Measurements from ENCODE around the gene ITGA8.

Gene ITGA8

DNA sequence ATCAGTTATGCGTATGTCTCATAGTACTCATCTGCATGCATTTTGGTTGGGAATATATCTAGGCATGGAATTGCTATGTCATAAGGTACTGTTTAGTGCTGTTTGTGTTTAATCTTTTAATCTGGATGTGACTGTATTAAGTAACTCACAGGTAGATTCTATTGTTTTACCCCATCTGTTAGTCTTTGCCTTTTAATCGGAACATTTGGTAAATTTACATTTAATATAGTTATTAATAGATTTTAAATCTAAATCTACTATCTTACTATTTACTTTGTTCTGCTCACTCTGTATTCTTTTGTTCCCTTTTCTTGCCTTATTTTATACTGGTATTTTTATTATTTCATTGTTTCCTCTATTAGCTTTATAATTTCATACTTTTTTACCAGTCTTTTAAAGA, 10.6 kb upstream of the ITGA8 start:
- no peak for DNase-seq

DNA sequence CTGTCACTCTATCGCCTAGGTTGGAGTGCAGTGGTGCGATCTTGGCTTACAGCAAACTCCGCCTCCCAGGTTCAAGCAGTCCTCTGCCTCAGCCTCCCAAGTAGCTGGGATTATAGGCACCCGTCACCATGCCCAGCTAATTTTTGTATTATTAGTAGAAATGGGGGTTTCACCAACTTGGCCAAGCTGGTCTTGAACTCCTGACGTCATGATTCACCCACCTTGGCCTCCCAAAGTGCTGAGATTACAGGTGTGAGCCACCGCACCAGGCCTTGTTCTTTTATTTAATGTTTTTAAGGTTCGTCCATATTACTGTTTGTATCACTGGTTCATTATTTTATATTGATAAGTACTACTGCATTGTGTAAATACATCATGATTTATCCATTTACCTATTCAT, 10.2 kb upstream of the ITGA8 start:
- DNase-seq = no peak

DNA sequence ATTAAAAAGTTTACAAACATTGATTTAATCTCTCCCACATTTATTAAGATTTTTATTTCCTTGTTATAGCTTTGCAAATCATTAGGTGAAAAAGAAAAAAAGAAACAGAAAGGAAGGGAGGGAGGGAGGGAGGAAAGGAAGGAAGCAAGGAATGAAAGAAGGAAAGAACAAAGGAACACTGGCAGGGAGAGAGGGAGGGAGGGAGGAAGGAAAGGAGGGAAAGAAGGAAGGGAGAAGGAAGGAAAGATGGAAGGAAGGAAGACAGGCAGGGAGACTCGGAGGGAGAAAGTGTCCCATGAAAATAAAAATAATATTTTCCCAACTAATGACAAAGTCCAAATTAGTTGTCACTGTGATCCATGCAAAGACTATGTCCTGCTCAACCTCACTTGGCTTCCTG, 6.3 kb upstream of the ITGA8 start:
- no peak for DNase-seq

DNA sequence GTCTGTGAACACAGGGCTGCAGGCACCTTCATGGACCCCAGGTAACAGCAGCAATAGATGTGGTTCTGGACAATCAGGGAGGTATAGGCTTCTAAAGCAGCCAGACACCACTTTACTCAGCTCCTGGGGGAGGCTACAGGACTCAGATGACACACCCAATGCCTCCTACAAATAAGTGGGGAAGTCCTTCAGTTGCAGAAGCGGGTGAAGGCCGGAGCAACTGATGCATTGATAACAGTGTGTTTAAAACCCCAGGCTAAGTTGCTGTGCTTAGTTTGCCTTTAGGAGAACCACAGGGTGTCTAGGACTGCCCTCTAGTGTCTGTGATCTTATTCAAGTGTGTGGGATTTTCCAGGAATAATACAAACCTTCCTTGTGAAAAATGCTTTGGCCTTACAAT, 5.9 kb upstream of the ITGA8 start:
- DNase-seq = no peak

DNA sequence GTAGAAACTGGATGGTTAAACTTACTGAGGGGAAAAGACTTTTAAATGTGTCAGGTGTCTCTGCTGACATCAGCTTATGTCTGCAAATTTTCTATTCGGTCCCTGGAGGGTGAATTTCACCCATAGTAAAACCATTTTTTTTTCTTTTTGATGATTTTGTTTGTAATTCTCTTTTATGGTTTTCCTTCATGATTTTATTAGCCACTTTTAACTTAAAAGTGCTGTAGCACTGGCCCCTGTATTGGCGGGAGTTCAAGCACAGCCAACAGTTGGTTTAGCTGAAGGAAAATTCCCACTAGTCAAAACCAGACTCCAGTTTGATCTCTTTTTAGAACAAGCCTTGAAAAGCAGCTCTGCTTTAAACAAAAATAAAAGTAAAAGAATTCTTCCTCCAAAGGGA, 5.0 kb upstream of the ITGA8 start:
- no peak for DNase-seq

DNA sequence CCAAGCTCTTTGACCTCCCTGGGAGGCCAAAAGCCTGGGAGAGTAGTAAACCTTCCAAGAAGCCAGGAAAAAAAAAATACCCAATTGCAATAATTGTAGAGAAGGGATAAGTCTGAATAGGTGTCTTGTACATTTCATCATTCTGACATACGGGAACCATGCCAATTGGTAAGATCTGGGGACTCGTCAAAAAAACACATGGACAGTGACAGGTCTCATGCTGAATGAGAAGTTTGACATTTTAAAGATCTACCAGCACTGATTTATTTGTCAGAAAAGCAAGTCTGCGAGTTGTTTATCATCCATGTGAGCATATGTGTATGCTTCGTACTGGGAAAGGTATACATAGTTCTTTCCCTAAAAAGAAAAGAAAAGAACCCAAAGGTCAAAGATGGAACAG, 4.1 kb upstream of the ITGA8 start:
- no peak for DNase-seq

DNA sequence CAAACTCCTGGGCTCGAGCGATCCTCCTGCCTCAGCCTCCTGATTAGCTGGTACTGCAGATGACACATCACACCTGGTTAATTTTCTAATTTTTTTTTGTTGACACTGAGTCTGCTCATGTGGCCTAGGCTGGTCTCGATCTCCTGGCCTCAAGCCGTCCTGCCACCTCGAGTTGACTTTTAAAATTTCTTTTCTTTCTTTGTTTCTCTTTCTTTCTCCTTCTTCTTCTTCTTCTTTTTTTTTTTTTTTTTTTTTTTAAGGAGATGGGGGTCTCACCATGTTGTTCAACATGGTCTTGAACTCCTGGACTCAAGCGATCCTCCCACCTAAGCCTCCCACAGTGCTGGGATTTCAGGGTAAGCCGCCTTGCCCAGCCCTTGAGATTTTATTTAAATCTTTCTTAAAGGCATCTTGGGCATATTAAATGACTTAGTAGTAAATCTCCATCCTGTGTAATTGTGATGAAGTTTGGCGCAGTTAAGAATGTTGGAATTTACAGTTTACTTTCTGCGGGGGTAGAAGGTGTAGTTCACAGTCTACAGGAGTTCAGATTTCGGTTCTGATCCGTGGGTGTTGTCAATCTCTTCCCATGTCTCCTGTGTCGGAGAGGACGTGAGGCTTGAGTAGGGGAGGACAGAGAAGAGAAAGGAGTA, 1.0 kb upstream of the ITGA8 start:
- DNase-seq = no peak

DNA sequence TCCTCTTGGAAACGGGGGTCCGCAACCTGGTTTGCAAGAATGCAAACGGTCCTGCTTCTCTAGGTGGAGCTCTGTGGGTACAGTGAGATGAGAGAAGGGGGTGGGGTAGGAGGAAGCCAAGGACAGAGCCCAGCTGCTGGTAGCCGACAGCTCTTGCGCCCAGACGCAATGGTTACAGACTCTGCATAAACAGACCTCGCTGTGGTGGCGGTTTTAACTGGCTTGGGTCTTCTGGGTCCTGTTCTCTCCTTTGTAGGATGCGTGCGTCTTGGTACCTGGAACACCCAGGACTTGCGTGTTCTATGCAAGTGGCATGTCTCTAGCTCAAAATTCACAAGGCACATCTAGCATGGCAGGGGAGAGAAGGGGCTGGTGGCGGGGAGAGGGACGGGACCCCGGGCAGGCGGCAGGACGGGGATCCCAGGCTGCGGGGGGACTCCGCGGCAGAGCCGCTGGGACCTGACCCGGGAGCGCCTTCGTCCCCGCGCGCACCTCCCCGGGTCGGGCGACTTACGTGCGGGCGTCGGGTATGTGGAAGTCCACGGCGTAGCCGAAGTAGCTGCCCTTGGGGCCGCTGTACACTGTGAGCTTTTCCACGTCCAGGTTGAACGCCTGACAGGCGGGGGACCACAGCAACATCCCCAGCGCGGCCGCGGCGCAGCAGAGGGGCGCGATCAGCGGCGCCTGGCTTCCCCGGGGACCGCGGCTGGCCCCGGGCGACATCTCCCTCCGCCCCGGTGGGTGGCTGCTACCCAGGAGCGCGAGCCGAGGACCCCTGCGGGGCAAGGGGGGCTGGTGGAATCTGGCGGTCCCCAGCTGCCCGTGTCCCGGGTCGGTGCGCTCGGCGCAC, 448 bp downstream of the ITGA8 start:
- DNase-seq = no peak

DNA sequence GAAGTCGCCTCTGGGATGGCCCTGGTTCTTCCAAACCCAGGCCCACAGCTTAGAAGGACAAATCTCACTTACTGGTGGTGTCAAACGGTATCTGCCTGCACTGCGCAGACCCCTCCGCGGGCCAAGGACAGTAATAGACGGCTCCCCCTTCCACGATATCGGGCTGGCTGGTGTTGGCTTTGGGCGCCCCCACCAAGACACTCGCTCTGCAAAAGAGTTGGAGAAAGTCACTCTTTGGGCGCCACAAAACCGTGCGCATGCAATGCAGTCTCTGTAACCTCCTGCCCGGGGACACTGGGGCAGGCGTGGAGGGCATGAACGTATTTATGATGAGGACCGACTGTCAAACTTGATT, 1.1 kb downstream of the ITGA8 start:
- DNase-seq = no peak

DNA sequence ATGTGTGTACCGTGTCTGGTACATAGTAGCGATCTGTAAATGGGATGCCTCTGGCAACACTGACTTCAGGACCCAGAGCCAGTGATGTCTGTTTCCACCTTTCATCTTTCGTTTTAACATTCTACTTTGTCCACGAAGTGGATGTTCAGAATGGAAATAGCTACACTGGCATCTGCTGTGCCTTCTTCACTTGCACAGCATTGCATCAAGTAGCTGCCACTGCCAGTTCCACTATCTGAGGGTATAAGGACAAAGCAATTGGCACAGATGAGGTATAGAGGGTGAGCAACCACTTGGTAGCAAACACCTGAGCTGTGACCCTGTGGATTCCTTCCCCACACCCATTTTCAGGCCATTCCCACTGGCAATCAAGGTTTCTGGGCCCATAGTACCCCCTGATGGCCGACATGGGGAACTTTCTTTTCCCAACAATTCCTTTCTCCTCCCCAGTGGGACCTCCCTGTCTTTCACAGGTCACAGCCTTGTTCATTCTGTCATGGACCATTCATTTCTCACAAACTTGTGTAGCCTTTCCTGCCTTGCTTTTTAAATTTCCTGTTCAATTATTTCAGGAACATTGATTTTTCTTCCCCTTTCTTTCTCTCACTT, 4.0 kb downstream of the ITGA8 start:
- no peak for DNase-seq

DNA sequence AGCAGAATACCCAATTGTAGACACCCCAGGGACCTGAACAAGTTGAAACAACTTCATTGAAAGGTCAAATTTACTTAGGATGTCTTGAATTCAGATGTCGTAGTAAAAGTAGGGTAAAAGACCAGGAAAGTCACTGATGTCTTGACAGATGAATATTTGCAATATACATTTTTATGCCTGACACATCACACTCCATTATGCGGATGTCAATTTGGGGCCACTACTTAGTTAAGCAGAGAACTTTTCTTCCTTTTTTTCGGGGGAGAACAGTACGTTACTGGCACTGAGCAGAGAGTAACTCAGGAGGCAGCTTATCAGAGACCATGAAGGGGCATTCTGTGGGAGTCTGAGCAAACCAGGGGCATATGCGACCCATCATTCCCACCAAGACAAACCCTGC, 4.9 kb downstream of the ITGA8 start:
- no peak for DNase-seq

DNA sequence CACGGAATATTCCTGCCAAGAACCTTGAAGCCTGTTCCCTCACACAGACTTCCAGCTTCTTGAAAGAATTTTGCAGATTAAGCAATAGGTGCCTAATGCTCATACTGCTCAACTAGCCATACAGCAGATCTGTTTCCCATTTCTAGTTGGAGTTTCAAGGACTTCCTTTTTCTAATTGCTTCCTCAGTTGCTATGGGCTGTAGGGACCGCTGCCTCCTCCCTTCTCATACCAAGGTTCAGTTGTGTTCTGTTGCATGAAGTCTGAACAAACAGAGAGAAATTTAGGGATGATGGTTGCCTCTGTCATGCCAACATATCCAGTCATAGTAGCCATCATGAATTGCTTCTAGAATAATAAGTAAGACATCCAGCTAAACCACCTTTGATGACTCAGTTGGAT, 6.8 kb downstream of the ITGA8 start:
- no peak for DNase-seq

DNA sequence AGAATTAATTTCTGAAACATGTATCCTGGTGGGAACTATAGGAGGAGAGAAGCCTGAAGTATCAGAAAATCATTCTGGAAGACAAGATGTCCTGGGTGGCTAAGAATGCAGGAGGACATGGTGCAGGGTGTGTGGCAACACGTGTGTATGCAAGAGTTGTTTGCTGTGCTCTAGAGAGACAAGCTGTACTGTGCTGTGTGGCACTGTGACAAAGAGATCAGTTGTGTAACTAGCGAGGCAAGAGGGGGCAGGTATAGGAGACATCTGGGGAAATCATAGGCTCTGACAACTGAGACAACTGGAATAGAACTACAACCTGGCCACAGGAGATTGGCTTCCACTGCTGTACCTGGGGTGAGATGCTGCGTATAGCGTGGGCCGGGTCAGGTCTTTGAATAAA, 9.3 kb downstream of the ITGA8 start:
- no peak for DNase-seq

DNA sequence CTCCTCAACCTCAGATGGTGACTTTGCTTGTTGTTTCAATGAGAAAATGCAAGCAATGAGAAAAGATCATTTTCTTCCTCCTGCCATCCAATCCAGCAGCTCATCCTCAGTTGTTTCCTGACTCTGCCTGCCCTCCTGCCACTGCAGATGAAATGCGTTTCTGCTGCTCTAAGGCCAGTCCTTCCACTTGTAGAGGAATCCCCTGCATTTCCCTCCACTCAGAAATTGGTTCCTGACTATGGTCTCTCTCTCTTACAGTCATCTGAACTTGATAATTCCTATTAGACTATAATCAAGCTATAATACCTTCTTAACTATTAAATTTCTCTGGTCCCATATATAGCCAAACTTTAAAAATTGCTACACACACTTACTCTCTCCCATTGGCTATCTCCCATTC, 14.4 kb downstream of the ITGA8 start:
- DNase-seq = no peak

DNA sequence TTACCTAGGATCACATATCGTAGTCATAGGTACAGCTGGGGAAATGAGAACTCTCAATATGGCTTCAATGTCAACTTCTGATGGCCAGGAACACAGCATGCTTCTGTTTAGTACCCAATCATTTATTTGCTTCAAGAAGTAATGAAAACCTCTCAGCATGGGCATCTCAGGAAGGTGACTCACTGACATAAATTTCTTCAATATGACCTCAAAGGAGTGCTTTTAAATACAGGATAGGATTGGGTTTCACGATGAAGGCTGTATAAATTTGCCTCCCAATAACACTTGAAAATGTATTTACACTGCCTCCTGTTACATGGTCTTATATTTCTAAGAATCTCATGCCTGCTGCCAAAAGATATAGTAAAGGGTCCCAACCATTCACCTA, 15.1 kb downstream of the ITGA8 start:
- DNase-seq = no peak

DNA sequence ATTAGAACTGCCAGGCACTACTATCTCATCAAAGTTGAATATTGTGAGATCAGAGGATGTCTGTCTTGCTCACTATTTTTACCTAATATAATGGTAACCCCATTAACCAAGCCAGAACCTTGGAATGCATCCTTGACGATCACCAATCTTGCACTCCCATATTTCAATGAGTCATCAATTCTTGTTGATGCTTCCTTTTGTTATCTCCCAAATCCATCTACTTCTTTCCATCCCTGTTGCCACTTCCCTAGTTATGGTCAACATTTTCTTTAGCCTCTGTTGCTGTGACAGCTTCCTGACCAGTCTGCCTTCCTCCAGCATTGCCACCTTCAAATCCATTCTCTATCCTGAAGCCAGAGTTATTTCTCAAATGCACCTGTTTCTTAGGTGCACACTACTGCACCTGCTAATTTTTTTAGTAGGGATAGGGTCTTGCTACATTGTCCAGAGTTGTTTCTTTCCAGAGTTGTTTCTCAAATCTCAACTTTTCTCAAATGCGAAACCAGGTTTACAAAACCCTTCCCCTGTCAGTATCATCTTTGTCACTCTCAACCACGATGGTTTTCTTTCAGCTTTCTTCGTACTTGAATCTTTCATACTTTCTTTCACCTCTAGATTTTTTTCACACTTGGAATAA, 15.7 kb downstream of the ITGA8 start:
- no peak for DNase-seq

DNA sequence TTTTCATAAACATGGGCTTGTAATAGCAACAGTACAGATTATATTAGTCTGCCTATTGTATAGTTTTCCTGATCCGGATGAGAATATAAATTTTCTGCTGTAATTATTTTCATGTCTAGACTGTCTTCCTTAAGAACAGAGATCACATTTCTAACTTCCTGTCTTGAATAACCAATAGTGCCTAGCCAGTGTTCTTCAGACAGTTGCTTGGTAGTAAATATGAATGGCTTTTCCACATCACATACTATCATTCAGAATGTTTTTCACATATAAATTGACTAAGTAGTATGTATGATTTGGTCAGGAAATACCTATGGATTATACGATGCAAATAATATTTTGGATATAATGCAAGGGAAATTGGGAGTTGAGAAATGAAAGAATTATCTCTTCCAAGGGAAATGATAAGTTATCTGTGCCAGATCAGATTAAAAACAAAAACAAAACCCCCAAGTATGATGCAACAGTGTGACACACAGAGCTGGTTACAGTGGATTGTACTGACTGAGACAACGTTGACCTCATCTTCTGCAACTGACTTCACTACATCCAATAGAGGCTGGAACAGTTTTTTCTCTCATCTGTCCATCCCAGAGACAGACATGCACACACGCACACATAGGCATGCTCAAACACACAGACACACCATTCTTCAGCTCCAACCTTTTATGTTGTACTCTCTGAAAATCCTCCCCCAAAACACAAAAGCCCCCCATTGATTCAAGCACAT, 16.4 kb downstream of the ITGA8 start:
- DNase-seq = no peak

DNA sequence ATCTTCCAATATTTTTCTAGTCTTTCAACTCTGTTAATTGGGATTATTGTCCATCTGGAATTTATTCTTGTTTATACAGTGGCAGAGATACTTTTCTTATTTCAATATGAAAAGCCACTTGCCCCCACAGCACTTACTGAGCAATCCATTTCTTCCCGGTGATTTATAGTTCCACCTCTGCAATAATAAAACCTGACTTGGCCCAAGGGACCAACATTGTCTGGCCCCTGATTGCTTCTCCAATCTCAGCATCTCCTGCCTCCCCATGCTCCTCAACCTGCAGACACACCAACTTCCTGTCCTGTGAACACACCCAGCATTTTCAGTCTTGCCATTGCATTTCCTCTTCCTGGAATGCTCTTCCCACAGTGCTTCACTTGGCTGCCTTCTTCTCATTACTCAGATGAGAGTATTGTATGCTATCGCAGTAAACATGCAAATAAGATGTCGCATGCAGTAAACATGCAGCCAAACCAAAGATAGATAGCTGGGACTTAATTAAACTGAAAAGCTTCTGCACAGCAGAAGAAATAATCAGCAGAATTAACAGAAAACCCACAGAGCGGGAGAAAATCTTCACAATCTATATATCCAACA, 19.5 kb downstream of the ITGA8 start:
- no peak for DNase-seq

DNA sequence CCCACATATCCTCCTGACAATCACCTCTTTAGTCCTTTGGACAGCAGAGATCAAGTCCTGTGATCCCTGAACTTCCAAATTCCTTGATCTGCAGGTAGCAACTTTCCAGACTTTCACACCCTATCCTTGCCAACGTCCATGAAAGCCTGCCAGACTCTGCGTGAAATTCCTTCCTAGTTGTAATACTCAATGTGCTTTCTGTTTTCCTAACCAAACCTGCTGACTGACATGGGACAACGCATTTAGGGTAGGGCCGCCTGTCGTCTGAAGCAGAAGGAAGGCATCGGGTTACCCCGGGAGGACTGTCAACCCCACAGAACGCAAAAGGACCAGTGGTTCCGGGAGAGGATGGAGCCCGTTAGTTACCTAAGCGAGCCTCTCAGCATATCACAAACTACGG, 23.9 kb downstream of the ITGA8 start:
- DNase-seq = no peak

DNA sequence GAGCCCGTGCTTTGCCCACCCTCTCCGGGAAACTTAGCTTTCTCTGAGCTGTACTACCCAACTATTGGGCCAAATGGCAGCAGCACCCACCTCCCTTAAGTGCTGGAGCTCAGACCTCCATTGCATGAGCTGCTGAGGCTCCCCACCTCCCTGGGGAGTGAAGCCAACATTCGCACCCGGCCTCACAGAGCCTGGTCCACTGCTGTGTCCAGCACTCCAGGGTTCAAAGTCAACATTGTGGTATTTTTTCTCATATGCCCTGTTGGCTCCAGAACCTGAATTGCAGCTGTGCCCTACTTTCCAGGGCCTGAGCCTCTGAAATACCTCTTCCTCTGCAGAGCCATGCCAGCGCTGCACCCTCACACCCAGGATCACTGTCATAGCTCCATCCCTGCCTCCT, 29.7 kb downstream of the ITGA8 start:
- no peak for DNase-seq

DNA sequence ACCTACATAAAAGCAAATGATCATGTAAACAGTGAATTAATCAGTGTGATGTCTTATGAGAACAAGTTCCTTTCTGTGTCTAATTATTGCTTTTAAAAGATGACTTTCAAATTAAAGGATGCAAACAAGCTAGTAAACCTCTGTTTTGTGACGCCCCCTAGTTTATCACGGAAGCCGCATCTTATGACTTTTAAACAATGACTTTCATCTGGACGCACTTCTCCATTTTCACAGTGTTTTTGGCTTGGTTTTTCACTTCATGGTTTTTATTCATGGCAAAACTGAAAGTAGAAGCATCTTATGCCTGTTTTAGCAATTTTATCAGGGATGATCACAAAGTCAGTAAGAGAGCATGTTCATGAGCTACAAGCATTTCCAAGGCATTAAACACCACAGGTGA, 35.0 kb downstream of the ITGA8 start:
- no peak for DNase-seq

DNA sequence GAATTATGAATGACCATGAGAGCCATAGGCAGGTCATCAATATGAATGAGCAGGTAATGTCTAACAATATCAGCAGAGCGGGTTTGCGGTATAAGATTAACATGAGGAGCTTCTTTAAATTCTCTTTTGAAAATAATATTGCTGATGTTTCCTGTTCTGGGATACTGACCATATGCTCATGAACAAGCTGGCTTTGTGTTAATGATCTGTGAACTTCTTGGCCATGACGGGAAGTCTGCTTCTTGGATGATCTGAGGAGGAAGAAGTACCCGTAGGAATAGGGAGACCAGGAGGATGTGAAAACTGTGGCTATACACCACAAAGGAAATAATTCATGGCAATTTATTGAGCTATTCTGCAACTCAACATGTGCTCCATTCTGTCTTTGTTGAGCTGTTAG, 38.6 kb downstream of the ITGA8 start:
- DNase-seq = no peak

DNA sequence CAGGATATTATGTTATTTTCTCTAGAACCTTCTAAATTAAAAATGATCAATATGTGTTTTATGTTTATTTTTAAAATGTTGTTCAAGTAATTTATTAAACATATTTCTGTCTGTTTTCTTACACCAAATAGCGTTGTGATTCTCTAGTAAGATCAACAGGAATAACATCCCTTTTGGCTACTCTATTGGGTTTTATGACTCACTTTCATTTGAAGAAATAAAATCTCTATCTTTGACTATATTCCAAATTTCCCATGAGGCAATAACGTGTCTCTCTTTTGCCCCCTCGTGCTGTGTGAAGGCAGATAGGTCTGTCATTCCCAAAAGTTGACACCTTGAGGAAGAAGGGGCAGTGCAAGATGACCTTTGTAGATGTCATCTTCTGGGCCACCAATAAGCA, 40.9 kb downstream of the ITGA8 start:
- DNase-seq = no peak

All from effector CD4-positive, alpha-beta T cell (primary cell).